ENCODE data around the gene ELL. TPM values are rescaled to one million over a fixed set of nuclear protein-coding genes. Genes with fewer than 3 reads are reported as not detected.

ELL gene
- total RNA-seq, result 13.6 and 15.8 TPM in 2 replicates

GRCh38 chr19:18521692-18522123 is at the start of gene ELL:
Gene ELL, minus strand, starts transcription at chr19:18522070. Its CDS starts 15 bp downstream, at chr19:18522055.

GRCh38 chr19:18557411-18558201 is 35.7 kb upstream of the ELL start, which contains the start of gene KXD1:
Gene KXD1, plus strand, starts transcription at chr19:18557870. Its CDS starts 4,187 bp downstream, at chr19:18562057.

GRCh38 chr19:18542941-18543813 is 21.3 kb upstream of the ELL start, which contains the start of gene FKBP8:
Gene FKBP8, minus strand, starts transcription at chr19:18543573. Its CDS starts 1,603 bp downstream, at chr19:18541970.

GRCh38 chr19:18437491-18438330 is 84.2 kb downstream of the ELL start, which contains the start of gene ISYNA1:
Gene ISYNA1, minus strand, starts transcription at chr19:18438133. Its CDS starts 154 bp downstream, at chr19:18437979.

GRCh38 chr19:18419195-18419698 is 102.6 kb downstream of the ELL start, which contains the start of gene SSBP4:
Gene SSBP4, plus strand, starts transcription at chr19:18419398. Its CDS starts 251 bp downstream, at chr19:18419649.

GRCh38 chr19:18397242-18398202 is 124.3 kb downstream of the ELL start, which contains the start of gene LRRC25:
Gene LRRC25, minus strand, starts transcription at chr19:18397622. Its CDS starts 659 bp downstream, at chr19:18396963.

Other genes starting within 250 kb of the ELL start
- gene IQCN, start 247.6 kb downstream of the ELL start, total RNA-seq, result 0.19 and 0.56 TPM in 2 replicates
- gene JUND, start 240.4 kb downstream of the ELL start, total RNA-seq, result 80.3 and 124 TPM in 2 replicates
- gene LSM4, start 199.0 kb downstream of the ELL start, total RNA-seq, result 80.6 and 206 TPM in 2 replicates
- 31.1 and 61.2 TPM in 2 replicates for gene PGPEP1, start 181.5 kb downstream of the ELL start, total RNA-seq
- gene GDF15, start 135.9 kb downstream of the ELL start, total RNA-seq, result 57.1 and 243 TPM in 2 replicates
- under 0.01 TPM in 1 of 2 replicates, not detected in the other for gene LRRC25, start 124.4 kb downstream of the ELL start, total RNA-seq
- 67.7 and 68.1 TPM in 2 replicates for gene SSBP4, start 102.7 kb downstream of the ELL start, total RNA-seq
- 10.7 and 17.8 TPM in 2 replicates for gene ISYNA1, start 83.9 kb downstream of the ELL start, total RNA-seq
- 207 and 320 TPM in 2 replicates for gene FKBP8, start 21.5 kb upstream of the ELL start, total RNA-seq
- 58.6 and 106 TPM in 2 replicates for gene KXD1, start 35.8 kb upstream of the ELL start, total RNA-seq
- gene UBA52, start 49.8 kb upstream of the ELL start, total RNA-seq, result 565 and 821 TPM in 2 replicates
- 47.6 and 64.8 TPM in 2 replicates for gene REX1BD, start 66.7 kb upstream of the ELL start, total RNA-seq
- gene CRLF1, start 84.7 kb upstream of the ELL start, total RNA-seq, result 19.7 TPM in 2 replicates
- 0.96 and 1.4 TPM in 2 replicates for gene TMEM59L, start 90.8 kb upstream of the ELL start, total RNA-seq
- 4.0 and 4.2 TPM in 2 replicates for gene KLHL26, start 115.0 kb upstream of the ELL start, total RNA-seq
- gene CRTC1, start 161.6 kb upstream of the ELL start, total RNA-seq, result 1.2 and 2.0 TPM in 2 replicates